Kasumi-1 (cell line): Measurements from ENCODE around the gene DYRK1A.

Experiments used
- DNase-seq, 2 experiments: peaks; one replicate each; lab custom pipeline; 2025; lab: John Stamatoyannopoulos, UW

The DYRK1A gene

GRCh38 chr21:37419228-37419906, 52.8 kb downstream of the DYRK1A start:
- no peak for DNase-seq

GRCh38 chr21:37421306-37421705, 54.7 kb downstream of the DYRK1A start:
- no peak for DNase-seq

- DNase-seq, result no peak
Measured at GRCh38 chr21:37422382-37422781, 55.8 kb downstream of the DYRK1A start.

GRCh38 chr21:37423103-37423502, 56.5 kb downstream of the DYRK1A start:
- DNase-seq, result no peak

GRCh38 chr21:37424396-37424795, 57.8 kb downstream of the DYRK1A start:
- no peak for DNase-seq

GRCh38 chr21:37425001-37425400, 58.4 kb downstream of the DYRK1A start:
- no peak for DNase-seq

GRCh38 chr21:37425684-37426083, 59.1 kb downstream of the DYRK1A start:
- DNase-seq, result no peak

- DNase-seq, result no peak
Measured at GRCh38 chr21:37427221-37427620, 60.6 kb downstream of the DYRK1A start.

- peak; percentile 51 to 59 for DNase-seq
Measured at GRCh38 chr21:37429356-37429755, 62.8 kb downstream of the DYRK1A start.

GRCh38 chr21:37430184-37430821, 63.7 kb downstream of the DYRK1A start:
- DNase-seq, result no peak

- DNase-seq, result no peak
Measured at GRCh38 chr21:37431243-37431642, 64.7 kb downstream of the DYRK1A start.

GRCh38 chr21:37432710-37433455, 66.3 kb downstream of the DYRK1A start:
- no peak for DNase-seq

GRCh38 chr21:37433456-37433840, 66.9 kb downstream of the DYRK1A start:
- no peak for DNase-seq

GRCh38 chr21:37435120-37435519, 68.5 kb downstream of the DYRK1A start:
- DNase-seq, result peak; percentile 95 to 97

- no peak for DNase-seq
Measured at GRCh38 chr21:37435711-37436110, 69.1 kb downstream of the DYRK1A start.

- DNase-seq, result no peak
Measured at GRCh38 chr21:37436174-37436573, 69.6 kb downstream of the DYRK1A start.

- DNase-seq, result no peak
Measured at GRCh38 chr21:37437376-37438080, 71.0 kb downstream of the DYRK1A start.

- DNase-seq, result no peak
Measured at GRCh38 chr21:37443683-37444082, 77.1 kb downstream of the DYRK1A start.

GRCh38 chr21:37445228-37445627, 78.7 kb downstream of the DYRK1A start:
- DNase-seq, result no peak

- DNase-seq, result no peak
Measured at GRCh38 chr21:37446552-37446951, 80.0 kb downstream of the DYRK1A start.

- no peak for DNase-seq
Measured at GRCh38 chr21:37447288-37447936, 80.8 kb downstream of the DYRK1A start.
